Psoas muscle (tissue), 8 donors: ENCODE results near the gene ULK4. TPM values are rescaled to one million over a fixed set of nuclear protein-coding genes. Genes with fewer than 3 reads are reported as not detected.
A peak's percentile ranks its signal among the peaks of the same experiment; 100 is the strongest.

Source experiments
- ATAC-seq, 4 donors: fragments of 200-7000 bp; cut with Tn5 transposase; one replicate each; pipeline ENCODE4 v1.9.1; 2020; ENCODE audit warnings: moderate library complexity in 3 of 4, mild to moderate bottlenecking in 2 of 4
- DNase-seq, 2 donors: peaks; one replicate each; pipeline ENCODE4 v3.0.0-alpha.2; 2020
- H3K27ac ChIP-seq: fragments of 200-600 bp; one replicate; pipeline ENCODE4 v1.8.0; 2022
- H3K27me3 ChIP-seq, 3 donors: fragments of 200-600 bp in 1 of 3; one replicate each; pipeline versions ENCODE4 v1.6.1 to v1.8.0; 2013 to 2022; ENCODE audit warnings: low read length in 2 of 3, mild to moderate bottlenecking in 2 of 3, moderate library complexity in 1 of 3; ENCODE audit not compliant: insufficient read depth in 3 of 3
- H3K36me3 ChIP-seq, 2 donors: fragments of 200-600 bp in 1 of 2; one replicate each; pipeline versions ENCODE4 v1.6.1 to v1.8.0; 2013 to 2022; ENCODE audit warnings: low read depth in 1 of 2, mild to moderate bottlenecking in 1 of 2, moderate library complexity in 1 of 2; ENCODE audit not compliant: insufficient read depth in 1 of 2
- H3K4me1 ChIP-seq: fragments of 200-600 bp; one replicate; pipeline ENCODE4 v1.8.0; 2022
- H3K4me3 ChIP-seq: fragments of 200-600 bp; one replicate; pipeline ENCODE4 v1.8.0; 2022; ENCODE audit warnings: mild to moderate bottlenecking
- H3K9me3 ChIP-seq: fragments of 200-600 bp; one replicate; pipeline ENCODE4 v1.8.0; 2022
- WGBS, 3 donors: extraction: QIAGEN DNeasy Blood & Tissue Kit; methylation state at CpG; one replicate each; pipeline versions ENCODE4 v1.1.6 to v1.1.7; 2013; 5-methylcytosine and 5-hydroxymethylcytosine counted together
- intact Hi-C, 2 donors: fragments of 100-400 bp; cut with DNase I; formaldehyde crosslinking; loops; one replicate each; pipeline versions ENCODE4 v1.11.0 to v1.14.2; 2022
- polyA plus RNA-seq, 3 donors: library from polyadenylated mRNA; stranded (reverse); fragments of 200-250 nt; gene quantifications; one replicate each; pipeline ENCODE4 v1.2.3, GENCODE V29; 2013
- total RNA-seq, 4 donors: library from RNA; stranded (reverse); fragmentation: NEBNext Ultra II Directional in 2 of 4; extraction: Animal tissue kit (Norgen Biotek cat#: 25700) in 2 of 4; gene quantifications; one replicate each; pipeline versions ENCODE4 v1.2.1 to v1.2.4, GENCODE V29; 2021 to 2023
- TF ChIP-seq, protein P1 (sequence below): fragments of 200-600 bp; IDR thresholded peaks from one replicate; pipeline ENCODE4 v1.8.0; 2022; ENCODE audit warnings: antibody characterized with exemption
- donor health status: healthy with polysubstance abuse.
- donor health status: DM: no; HTN: no; CAD: no; lungs with moderate emphysema.
- donor health status: Bipolar disorder and iron deficiency.
- donor health status: healthy.
- donor health status: DM: yes; HTN: yes; CAD: no.
- donor health status: DM: no; HTN: no; CAD: no.
- donor health status: DM: no; HTN: no; CAD: no.
- donor health status: DM: yes; HTN: yes; CAD: no.

ULK4 gene
- total and polyA plus RNA-seq, 7 donors, result 0.61 to 3.2 (median 1.0) TPM

DNA sequence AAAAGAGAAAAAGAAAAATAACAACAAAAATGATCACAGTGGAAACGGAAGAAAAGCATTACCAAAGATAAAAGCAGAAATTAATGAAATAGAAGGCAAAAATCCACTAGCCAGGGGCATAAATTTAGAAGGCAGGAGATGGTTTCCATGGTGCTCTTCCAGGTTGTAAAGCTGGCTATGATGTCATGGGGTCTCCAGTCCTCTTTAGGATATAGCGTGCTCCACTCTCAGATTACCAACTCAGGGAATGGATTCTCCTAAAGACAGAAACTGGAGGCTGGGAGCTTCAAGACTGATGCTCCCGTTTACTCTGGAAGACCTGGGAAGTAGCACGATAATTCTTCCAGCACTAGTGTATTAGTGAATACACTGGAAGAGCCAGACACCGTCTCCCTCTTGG is 10.9 kb upstream of the ULK4 start:
- intact Hi-C loops, result no loop called here
- DNase-seq (no peak), ATAC-seq (no peak)
- TF ChIP-seq, protein P1, sequence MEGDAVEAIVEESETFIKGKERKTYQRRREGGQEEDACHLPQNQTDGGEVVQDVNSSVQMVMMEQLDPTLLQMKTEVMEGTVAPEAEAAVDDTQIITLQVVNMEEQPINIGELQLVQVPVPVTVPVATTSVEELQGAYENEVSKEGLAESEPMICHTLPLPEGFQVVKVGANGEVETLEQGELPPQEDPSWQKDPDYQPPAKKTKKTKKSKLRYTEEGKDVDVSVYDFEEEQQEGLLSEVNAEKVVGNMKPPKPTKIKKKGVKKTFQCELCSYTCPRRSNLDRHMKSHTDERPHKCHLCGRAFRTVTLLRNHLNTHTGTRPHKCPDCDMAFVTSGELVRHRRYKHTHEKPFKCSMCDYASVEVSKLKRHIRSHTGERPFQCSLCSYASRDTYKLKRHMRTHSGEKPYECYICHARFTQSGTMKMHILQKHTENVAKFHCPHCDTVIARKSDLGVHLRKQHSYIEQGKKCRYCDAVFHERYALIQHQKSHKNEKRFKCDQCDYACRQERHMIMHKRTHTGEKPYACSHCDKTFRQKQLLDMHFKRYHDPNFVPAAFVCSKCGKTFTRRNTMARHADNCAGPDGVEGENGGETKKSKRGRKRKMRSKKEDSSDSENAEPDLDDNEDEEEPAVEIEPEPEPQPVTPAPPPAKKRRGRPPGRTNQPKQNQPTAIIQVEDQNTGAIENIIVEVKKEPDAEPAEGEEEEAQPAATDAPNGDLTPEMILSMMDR, result no peak
- Histone ChIP-seq H3K4me1 (no peaks in the 10 kb centered on the region), H3K4me3 (no peak overlapping the region), H3K9me3 (no peaks in the 10 kb centered on the region), H3K36me3 (no peaks in the 10 kb centered on the region), H3K27me3 (no peaks in the 10 kb centered on the region), H3K27ac (no peak overlapping the region)
- WGBS, 3 donors, result 65 to 70% (median 66%) methylated on average over 5 of the region's 5 CpGs

DNA sequence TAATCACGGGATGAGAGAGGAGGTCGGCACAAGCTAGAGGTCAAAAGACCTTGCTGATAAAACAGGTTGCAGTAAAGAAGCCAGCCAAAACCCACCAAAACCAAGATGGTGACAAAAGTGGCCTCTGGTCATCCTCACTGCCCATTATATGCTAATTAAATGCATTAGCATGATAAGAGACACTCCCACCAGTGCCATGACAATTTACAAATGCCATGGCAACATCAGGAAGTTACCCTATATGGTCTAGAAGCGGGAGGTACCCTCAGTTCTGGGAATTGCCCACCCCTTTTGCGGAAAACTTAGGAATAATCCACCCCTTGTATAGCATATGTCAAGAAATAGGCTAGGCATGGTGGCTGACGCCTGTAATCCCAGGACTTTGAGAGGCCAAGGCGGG is 4.3 kb upstream of the ULK4 start:
- TF ChIP-seq, protein P1, result no peak
- 79 to 84% (median 83%) methylated on average over 6 of the region's 6 CpGs for WGBS, 3 donors
- DNase-seq, result no peak
- Histone ChIP-seq H3K27ac (no peak overlapping the region), H3K27me3 (no peaks in the 10 kb centered on the region), H3K4me3 (no peak overlapping the region), H3K36me3 (no peaks in the 10 kb centered on the region), H3K4me1 (peaks cover under 1% of the 10 kb centered on the region), H3K9me3 (no peaks in the 10 kb centered on the region)
- ATAC-seq, result no peak
- intact Hi-C loops, result no loop called here

DNA sequence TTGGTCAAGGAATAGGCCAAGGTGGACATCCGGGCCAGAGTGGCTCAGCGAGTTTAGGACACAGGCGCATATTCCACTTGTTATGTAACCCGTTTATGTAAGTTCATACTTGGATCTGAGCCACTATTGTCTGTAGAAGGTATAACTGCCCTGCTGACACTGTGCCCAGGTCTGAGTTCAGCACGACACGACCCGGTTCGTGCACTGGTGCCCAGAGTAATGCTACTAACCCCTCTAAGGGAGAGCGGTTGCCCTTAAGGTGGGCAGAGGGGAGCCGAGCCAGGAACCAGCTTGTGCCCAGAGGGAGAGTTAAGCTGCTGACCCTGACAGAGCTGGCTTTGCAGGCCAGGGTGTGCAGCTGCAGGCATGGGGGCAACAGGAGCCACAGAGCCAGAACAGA is 1.9 kb upstream of the ULK4 start:
- peaks cover 5% of the 10 kb centered on the region for H3K4me1 ChIP-seq
- no peak for DNase-seq
- no peaks in the 10 kb centered on the region for H3K9me3 ChIP-seq
- intact Hi-C loops, result loop anchor here (5.0 kb wide), 3 partner anchors 48 to 882 kb away; no protein-coding TSS in a partner anchor
- 80 to 84% (median 81%) methylated on average over 10 of the region's 10 CpGs for WGBS, 3 donors
- no peaks in the 10 kb centered on the region for H3K27me3 ChIP-seq
- ATAC-seq, result no peak
- TF ChIP-seq, protein P1, result no peak
- no peak overlapping the region for H3K27ac ChIP-seq
- no peak overlapping the region for H3K4me3 ChIP-seq
- H3K36me3 ChIP-seq, result no peaks in the 10 kb centered on the region

DNA sequence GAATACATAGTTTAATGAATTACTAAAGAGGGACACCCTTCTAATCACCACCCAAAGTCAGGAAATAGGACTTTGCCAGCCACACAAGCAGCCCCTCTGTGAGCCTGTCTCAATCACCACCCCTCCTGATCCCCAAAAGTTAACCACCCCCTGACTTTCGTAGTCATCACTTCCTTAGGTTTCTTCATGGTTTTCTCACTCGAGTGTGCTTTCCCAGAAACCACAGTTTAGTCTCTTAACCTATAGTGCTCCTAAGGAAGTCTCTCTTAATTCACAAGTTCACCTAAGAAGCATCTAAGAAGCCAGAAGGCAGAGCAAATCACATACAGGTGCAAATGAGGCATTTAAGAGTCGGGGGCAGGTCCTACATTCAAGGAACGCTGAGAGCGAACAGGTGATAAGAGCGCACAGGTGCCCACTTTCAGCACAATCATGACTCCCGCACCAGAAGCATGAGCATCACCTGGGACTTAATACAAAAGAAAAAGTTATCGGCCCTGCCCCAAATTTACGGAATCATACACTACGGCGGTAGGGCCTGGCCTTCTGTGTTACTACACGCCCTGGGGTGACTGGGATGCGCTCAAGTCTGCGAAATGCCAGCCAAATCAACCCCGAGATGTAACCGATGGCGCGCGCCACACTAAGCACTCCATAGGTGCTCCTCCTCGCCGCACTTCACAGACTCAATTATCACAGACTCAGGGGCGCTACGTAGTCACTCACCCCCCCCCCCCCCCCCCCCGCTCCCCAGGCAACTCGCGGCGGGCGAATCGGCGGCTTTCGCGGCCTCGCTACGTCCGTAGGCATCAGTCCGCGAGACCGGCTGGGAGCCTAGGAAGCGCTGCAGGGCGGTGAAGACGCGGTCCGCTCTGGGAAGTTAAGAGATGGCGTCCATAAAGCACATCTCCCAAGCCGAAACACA is 815 bp downstream of the ULK4 start:
- Histone ChIP-seq H3K36me3 (no peaks in the 10 kb centered on the region), H3K27ac (peak overlapping the region; percentile 66), H3K4me1 (peaks cover 5% of the 10 kb centered on the region), H3K27me3 (no peaks in the 10 kb centered on the region), H3K9me3 (no peaks in the 10 kb centered on the region), H3K4me3 (peak overlapping the region; percentile 89)
- 1 to 3% (median 2%) methylated on average over 45 of the region's 45 CpGs for WGBS, 3 donors
- ATAC-seq (peak in 3 of 4 donors; percentile 0 to 42 (median 10)), DNase-seq (peak; percentile 44 to 71)
- intact Hi-C loops, result loop anchor here (5.0 kb wide), 3 partner anchors 51 to 879 kb away; no protein-coding TSS in a partner anchor
- TF ChIP-seq, protein P1, result no peak
